ENCODE results near the gene FNTB. TPM values are rescaled to one million over a fixed set of nuclear protein-coding genes. Genes with fewer than 3 reads are reported as not detected.

The FNTB gene
- total RNA-seq, 1 donor from 2014 or later = 21.6 TPM

DNA sequence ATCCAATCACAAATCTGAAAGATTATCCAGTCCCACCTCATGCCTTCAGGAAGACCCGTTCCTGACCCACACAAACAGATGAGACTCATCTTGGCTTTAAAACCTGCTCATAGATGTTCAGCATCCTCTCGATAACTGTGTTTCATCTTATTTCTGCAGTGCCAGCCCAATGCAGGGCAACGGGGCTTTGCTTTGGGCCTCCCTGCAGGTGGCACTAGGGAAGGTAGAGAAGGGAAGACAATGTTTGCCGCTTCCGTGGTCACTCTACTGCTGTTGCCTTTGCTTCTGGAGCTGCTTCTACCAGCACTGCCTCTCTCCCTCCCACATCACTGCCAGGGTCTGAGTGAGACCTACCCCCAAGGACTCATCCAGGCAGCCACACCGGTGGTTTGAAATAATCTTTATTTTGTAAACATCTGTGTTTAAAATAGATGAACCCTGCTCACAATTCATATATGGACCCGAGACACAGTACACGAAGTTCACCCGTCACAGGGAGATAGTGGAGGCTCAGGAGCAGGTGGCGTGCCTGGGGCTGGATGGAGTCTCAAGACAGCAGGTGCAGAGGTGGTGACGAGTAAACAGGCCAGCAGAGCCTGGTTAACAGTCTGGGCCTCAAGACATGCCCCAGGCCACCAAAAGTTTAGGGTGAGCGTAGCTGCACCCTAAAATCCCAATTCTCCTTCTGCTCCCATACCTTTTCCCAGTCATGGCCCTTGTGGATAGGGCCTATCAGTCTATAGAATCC, 41.1 kb upstream of the FNTB start:
- Mint-ChIP-seq H3K27ac (ENCODE audit: unreplicated experiment) (no peak overlapping the region), H3K36me3 (ENCODE audit: low read depth) (peaks cover 23% of the 10 kb centered on the region), H3K4me1 (ENCODE audit: low read depth) (no peaks in the 10 kb centered on the region), H3K9me3 (ENCODE audit: low read depth) (no peaks in the 10 kb centered on the region), H3K4me3 (ENCODE audit: unreplicated experiment) (no peak overlapping the region), H3K27me3 (ENCODE audit: low read depth) (no peaks in the 10 kb centered on the region)
- no peak for DNase-seq (ENCODE audit: low spot score)
- TF ChIP-seq, protein P1, sequence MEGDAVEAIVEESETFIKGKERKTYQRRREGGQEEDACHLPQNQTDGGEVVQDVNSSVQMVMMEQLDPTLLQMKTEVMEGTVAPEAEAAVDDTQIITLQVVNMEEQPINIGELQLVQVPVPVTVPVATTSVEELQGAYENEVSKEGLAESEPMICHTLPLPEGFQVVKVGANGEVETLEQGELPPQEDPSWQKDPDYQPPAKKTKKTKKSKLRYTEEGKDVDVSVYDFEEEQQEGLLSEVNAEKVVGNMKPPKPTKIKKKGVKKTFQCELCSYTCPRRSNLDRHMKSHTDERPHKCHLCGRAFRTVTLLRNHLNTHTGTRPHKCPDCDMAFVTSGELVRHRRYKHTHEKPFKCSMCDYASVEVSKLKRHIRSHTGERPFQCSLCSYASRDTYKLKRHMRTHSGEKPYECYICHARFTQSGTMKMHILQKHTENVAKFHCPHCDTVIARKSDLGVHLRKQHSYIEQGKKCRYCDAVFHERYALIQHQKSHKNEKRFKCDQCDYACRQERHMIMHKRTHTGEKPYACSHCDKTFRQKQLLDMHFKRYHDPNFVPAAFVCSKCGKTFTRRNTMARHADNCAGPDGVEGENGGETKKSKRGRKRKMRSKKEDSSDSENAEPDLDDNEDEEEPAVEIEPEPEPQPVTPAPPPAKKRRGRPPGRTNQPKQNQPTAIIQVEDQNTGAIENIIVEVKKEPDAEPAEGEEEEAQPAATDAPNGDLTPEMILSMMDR (IDR thresholded peaks at IDR 0.05) = no peak

GRCh38 chr14:64946310-64947045, 40.2 kb upstream of the FNTB start:
- no peak for DNase-seq (ENCODE audit: low spot score)
- H3K27me3 Mint-ChIP-seq (ENCODE audit: low read depth) = no peaks in the 10 kb centered on the region
- no peaks in the 10 kb centered on the region for H3K9me3 Mint-ChIP-seq (ENCODE audit: low read depth)
- TF ChIP-seq, protein P1 (IDR thresholded peaks at IDR 0.05) = no peak
- H3K4me3 Mint-ChIP-seq (ENCODE audit: unreplicated experiment) = no peak overlapping the region
- no peaks in the 10 kb centered on the region for H3K4me1 Mint-ChIP-seq (ENCODE audit: low read depth)
- H3K36me3 Mint-ChIP-seq (ENCODE audit: low read depth) = peaks cover 30% of the 10 kb centered on the region
- no peak overlapping the region for H3K27ac Mint-ChIP-seq (ENCODE audit: unreplicated experiment)

DNA sequence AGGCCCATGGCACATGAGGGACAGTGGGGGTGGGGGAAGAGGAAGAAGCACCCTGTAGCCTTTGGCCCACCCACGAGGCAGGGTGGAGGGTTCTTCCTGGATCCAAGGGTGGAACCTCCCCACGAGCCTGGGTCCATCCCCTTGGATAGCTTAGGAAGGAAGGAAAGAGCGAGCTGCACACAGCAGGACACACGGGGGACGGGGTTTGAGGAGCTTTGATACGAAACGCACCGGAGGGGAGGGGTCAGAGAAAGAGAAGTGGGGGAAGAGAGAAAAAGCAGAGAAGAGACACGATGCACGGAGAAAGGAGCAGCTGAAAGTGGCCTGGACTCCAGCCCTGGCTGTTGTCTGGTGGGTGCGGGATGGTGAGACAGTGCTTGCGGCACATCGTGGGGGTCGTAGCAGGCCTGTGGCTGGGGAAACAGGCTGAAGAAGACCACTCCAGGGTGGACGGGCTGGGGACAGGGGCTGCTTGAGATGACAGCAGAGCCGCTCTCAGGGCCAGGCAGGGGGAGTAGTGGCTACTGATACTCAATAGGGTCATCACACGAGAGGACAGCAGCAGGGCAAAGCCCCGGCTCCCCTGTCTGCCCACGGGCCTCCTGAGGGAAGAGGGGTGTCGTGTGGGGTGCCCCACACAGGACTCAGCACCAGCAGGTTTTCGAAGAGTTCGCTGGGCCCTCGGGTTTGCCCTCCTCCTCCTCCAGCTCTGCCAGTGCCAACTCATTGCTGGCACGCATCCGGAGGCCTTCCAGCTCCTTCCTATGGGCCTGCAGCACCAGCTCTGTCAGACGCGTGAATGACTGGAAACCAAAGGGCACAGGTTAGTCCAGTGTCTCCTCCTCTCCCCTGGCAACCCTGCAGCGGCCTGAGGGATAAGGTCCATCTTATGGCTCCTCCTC, 38.7 kb upstream of the FNTB start:
- Mint-ChIP-seq H3K4me3 (ENCODE audit: unreplicated experiment) (no peak overlapping the region), H3K27me3 (ENCODE audit: low read depth) (no peaks in the 10 kb centered on the region), H3K4me1 (ENCODE audit: low read depth) (no peaks in the 10 kb centered on the region), H3K36me3 (ENCODE audit: low read depth) (peaks cover 30% of the 10 kb centered on the region), H3K27ac (ENCODE audit: unreplicated experiment) (no peak overlapping the region), H3K9me3 (ENCODE audit: low read depth) (no peaks in the 10 kb centered on the region)
- no peak for DNase-seq (ENCODE audit: low spot score)
- TF ChIP-seq, protein P1 (IDR thresholded peaks at IDR 0.05) = no peak

DNA sequence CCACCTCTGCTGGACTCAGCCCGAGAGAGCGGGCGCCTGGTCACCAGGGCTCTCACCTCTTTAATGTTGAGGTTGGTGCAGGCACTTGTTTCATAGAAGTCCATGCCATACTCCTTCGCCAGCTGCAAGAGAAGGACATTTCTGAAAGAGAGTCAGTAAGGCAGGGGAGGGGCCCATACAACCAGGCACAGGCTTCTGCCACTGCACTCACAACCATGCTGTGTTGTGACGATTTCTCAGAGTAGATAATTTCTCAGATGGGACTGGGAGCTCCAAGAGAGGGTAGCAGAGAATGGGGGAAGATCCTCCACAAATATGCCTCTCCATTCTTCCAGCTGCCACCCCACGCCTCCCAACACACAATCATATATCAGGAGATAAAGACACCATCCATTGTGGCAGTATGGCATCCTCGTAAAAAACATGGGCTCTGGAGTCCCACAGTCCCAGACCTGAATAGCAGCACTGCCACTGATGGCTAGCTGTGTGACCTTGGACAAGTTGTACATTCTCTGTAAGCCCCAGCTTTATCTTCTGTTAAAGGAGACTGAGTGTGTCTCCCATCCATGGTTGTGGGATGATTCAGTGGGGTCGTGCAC, 38.0 kb upstream of the FNTB start:
- H3K36me3 Mint-ChIP-seq (ENCODE audit: low read depth) = peaks cover 30% of the 10 kb centered on the region
- no peak overlapping the region for H3K4me3 Mint-ChIP-seq (ENCODE audit: unreplicated experiment)
- H3K9me3 Mint-ChIP-seq (ENCODE audit: low read depth) = no peaks in the 10 kb centered on the region
- H3K27me3 Mint-ChIP-seq (ENCODE audit: low read depth) = no peaks in the 10 kb centered on the region
- H3K27ac Mint-ChIP-seq (ENCODE audit: unreplicated experiment) = no peak overlapping the region
- TF ChIP-seq, protein P1 (IDR thresholded peaks at IDR 0.05) = no peak
- DNase-seq (ENCODE audit: low spot score) = no peak
- H3K4me1 Mint-ChIP-seq (ENCODE audit: low read depth) = no peaks in the 10 kb centered on the region
